Measurements from ENCODE around the gene PSMD13.
"Not testable (repeated sequence)": the region's sequence is repeated elsewhere in the genome, so short reads cannot be mapped to it uniquely, and the experiment has no call there.

The PSMD13 gene

DNA sequence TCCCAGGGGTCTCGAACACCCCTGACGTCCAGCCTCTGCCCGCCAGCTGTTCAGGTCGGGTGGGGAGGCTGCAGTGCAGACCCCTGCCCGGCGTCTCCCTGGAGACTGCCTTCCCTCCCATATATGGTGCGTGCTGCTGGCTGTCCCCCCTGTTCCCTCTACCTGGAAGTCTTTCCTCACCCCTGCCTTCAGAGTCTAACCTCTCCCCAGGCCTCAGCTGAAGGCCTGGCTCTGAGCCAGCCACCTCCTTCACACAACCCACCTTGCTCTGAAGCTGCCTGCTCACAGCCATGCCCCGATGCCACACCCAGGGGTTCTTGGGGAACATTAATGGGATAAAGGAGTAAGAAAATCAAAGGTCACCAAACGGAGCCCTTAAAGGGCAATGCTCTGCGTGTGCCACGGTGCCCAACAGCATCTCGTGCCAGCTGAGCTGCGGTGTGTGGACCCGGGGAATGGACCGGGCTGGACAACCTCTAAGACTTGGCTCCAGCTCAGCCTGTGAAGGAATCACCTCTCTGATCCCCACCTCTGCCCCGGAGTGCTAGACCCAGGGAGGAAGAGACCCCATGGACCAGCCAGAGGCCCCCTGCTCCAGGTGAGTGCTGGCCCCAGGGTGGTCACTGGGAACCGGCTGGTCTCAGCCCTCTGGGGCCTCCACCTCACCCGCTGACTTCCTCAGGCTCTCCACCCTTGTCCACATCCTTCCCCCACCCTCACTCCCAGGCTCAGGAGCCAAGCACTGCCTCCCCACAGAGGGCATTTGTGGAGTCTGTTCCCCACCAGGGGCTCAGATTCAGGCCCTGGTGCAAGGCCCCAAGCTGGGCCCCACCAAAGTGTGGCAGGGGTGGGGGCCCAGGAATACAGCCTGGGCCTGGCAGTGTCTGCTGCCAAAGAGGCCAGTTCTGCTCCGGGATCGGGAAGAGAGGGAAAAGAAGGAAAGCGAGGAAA is 41.5 kb downstream of the PSMD13 start, which contains the start of gene NLRP6:
Gene NLRP6 (plus strand): TSS at position 407 of the 951 bp plus-strand sequence. CDS start 163 bp downstream, at position 570.
- DNase-seq, result no peak

DNA sequence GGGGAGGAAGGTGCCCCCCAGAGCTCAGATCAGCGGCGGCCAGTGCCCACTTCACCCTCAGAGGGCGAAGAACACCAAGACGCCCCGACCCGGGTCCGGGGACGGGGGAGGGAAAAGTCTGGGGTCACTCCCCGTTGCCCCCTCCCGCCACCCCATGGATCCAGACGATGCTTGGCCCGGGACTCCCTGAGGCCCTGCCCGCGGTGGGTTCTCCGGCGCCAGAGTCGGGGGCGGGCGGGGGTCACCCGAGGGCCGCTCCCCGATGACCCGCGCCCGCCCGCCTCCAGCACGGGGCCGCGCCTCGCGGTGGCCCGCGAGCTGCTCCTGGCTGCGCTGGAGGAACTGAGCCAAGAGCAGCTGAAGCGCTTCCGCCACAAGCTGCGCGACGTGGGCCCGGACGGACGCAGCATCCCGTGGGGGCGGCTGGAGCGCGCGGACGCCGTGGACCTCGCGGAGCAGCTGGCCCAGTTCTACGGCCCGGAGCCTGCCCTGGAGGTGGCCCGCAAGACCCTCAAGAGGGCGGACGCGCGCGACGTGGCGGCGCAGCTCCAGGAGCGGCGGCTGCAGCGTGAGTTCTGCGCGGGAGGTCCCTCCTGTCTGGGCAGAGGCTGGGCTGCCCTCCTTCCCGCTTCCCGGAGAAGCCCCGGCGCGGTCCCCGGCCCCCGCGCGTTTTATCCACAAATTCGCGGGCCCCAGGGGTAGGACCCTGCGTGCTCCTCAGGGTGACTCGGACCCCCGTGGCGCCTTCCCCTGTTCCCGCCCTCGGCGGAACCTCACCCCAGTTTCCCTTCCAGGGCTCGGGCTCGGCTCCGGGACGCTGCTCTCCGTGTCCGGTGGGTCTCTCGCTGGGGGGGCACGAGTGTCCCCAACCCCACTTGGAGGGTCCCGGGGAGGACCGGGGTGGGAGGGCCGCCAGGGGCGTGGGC is 42.5 kb downstream of the PSMD13 start:
- peak in 3 of 4 experiments; percentile 24 to 63 (median 54) for DNase-seq

DNA sequence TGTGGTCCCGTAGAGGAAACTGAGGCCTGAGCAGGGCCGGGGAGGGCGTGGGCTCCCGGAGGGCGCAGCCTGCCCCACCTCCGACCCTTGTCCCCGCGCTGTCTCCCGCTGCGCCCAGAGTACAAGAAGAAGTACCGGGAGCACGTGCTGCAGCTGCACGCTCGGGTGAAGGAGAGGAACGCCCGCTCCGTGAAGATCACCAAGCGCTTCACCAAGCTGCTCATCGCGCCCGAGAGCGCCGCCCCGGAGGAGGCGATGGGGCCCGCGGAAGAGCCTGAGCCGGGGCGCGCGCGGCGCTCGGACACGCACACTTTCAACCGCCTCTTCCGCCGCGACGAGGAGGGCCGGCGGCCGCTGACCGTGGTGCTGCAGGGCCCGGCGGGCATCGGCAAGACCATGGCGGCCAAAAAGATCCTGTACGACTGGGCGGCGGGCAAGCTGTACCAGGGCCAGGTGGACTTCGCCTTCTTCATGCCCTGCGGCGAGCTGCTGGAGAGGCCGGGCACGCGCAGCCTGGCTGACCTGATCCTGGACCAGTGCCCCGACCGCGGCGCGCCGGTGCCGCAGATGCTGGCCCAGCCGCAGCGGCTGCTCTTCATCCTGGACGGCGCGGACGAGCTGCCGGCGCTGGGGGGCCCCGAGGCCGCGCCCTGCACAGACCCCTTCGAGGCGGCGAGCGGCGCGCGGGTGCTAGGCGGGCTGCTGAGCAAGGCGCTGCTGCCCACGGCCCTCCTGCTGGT is 43.4 kb downstream of the PSMD13 start:
- DNase-seq, result peak; percentile 40 to 84 (median 61)

DNA sequence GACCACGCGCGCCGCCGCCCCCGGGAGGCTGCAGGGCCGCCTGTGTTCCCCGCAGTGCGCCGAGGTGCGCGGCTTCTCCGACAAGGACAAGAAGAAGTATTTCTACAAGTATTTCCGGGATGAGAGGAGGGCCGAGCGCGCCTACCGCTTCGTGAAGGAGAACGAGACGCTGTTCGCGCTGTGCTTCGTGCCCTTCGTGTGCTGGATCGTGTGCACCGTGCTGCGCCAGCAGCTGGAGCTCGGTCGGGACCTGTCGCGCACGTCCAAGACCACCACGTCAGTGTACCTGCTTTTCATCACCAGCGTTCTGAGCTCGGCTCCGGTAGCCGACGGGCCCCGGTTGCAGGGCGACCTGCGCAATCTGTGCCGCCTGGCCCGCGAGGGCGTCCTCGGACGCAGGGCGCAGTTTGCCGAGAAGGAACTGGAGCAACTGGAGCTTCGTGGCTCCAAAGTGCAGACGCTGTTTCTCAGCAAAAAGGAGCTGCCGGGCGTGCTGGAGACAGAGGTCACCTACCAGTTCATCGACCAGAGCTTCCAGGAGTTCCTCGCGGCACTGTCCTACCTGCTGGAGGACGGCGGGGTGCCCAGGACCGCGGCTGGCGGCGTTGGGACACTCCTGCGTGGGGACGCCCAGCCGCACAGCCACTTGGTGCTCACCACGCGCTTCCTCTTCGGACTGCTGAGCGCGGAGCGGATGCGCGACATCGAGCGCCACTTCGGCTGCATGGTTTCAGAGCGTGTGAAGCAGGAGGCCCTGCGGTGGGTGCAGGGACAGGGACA is 44.1 kb downstream of the PSMD13 start:
- DNase-seq, result peak in 3 of 4 experiments; percentile 34 to 58 (median 53)

DNA sequence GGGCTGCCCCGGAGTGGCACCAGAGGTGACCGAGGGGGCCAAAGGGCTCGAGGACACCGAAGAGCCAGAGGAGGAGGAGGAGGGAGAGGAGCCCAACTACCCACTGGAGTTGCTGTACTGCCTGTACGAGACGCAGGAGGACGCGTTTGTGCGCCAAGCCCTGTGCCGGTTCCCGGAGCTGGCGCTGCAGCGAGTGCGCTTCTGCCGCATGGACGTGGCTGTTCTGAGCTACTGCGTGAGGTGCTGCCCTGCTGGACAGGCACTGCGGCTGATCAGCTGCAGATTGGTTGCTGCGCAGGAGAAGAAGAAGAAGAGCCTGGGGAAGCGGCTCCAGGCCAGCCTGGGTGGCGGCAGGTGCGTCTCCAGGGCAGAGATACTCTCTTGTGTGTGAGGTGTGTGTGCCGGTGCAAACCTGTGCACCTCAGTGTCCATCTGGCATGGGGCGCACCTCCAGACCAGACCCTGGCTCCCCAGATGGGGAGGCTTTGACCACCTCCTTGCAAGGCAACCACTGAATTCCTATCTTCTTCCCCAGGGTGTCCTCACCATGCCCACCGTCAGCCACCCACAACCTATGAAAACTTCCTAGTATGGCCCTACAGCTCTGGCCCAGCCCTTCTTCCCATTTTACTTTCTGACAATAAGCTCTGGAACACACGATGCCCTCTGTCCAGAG is 44.8 kb downstream of the PSMD13 start:
- DNase-seq, result no peak

DNA sequence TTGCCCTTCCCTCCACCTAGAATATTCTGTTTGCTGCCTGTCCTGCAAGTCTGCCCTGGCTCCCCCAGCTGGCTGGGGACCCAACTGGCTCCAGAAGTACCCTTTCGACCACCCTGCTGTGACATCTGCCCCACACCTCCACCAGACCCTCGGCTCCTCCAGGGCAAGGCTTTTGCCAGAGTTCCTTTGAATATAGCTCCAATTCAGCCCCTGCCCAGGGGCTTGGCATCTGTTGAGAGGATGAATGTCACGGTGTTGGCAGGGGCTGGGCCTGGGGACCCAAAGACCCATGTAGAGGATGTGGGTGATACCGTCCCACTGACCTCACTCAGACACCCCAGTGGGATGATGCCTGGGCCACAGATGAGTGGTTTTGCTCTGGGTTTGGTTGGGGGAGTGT is 45.4 kb downstream of the PSMD13 start:
- no peak for DNase-seq

DNA sequence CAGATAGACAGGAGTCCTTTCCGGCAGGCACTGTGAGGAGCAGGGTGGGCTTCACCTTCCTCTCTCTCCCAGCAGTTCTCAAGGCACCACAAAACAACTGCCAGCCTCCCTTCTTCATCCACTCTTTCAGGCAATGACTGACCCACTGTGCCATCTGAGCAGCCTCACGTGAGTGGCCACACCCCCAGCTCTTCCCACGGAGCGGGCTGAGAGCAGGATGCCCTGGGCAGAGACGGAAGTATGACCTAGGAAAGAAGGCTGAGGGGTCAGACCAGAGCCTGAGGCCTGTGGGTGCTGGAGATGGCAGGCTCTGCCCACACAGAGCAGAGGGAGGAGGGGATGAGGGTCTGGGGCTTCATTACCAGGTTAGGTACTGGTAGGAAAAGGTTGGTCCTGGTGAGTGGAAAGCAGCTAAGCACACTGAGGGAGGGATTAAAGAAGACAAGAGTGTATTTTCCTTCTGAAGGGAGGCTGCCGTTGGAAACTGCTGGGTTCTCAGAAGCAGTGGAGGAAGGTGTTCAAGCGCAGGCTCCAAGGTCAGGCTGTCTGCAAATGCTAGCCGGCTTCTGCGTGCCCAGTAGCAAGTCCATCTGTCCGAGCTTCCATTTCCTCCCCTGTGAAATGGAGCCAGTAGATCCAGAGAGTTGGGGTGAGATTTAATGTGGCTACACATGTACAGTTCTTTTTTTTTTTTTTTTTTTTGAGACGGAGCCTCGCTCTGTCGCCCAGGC is 46.0 kb downstream of the PSMD13 start:
- peak in 3 of 4 experiments; percentile 2 to 38 (median 35) for DNase-seq

DNA sequence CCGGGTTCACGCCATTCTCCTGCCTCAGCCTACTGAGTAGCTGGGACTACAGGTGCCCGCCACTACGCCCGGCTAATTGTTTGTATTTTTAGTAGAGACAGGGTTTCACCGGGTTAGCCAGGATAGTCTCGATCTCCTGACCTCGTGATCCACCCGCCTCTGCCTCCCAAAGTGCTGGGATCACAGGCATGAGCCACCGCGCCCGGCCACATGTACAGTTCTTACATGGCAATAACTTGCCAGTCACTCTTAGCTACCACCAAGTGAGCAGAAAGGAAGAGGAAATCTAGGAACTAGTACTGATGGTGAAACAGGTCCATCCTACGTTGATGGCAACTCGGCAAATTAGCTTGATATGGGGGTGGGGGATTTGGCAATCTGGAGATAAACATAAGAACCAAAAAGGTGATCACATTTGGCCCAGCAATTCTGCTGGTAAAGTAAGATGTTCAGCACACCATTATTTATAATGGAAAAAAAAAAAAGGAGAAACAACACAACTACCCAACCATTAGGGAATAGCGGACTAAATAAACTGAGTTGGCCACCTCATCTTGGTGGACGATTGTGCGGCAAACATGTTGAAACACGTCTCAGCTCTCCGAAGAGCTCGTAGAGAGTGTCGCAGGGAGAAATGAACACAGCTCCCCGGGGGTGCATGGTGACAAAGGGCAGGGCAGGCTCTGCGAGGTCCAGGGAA is 46.8 kb downstream of the PSMD13 start:
- DNase-seq, result peak in 1 of 4 experiments; percentile 2

DNA sequence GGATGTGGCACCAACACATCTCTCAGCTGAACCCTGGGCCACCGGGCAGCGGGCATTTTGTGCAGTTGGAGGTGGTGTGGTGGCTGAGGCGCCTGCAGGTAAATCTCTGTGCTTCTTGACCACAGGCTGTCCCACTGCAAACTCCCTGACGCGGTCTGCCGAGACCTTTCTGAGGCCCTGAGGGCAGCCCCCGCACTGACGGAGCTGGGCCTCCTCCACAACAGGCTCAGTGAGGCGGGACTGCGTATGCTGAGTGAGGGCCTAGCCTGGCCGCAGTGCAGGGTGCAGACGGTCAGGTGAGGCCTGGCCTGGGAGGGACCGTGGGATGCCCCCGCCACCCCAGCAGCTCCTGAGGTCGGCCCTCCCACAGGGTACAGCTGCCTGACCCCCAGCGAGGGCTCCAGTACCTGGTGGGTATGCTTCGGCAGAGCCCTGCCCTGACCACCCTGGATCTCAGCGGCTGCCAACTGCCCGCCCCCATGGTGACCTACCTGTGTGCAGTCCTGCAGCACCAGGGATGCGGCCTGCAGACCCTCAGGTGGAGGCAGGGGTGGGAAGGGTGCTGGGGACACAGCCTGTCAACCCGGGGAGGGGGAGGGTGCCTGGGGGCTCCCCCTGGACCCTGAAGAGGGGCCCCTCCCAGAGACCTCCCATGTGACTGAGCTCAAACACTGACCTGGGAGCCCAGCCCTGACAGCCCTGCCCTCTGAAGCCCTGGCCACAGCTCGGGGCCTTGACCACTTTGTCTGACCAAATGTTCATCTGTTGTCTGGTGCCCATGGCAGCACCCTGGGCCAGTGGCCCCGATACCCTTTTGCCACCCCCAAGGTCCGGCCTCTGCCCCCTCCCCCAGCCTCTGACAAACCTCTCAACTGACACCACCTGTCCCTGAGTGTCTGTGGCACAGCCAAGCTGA is 47.6 kb downstream of the PSMD13 start:
- DNase-seq, result peak in 1 of 4 experiments; percentile 1

DNA sequence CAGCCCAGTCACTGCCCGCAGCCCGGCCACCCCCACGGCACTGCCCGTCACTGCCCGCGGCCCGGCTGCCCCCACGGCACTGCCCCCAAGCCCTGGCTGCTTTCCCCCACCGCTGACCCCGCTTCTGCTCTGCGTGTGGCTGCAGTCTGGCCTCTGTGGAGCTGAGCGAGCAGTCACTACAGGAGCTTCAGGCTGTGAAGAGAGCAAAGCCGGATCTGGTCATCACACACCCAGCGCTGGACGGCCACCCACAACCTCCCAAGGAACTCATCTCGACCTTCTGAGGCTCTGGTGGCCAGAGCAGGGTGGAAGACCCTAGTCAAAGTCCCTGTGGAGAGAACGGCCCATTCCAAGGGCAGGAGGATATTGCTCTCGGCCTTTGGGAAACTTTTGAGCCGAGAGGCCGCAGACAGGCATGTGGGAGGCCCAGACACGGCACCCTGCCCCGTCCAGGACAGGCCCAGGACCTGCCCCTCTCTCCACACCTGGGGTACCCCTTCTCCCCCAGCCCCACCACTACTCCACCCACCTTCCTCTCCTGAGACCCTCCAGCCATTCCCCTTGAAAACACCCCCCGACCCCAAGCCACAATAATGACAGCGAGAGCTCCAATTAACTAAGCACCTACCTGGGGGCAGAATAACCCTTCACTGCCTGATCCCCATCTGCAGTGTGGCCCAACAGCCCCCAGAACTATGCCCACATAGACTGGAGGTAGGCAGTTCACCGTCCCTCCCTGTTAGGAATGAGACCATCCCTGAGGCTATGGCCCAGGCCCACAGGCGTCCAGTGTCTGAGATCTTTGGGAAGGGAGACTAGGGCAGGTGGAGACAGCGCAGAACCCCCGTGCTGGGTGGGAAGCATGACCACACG is 48.5 kb downstream of the PSMD13 start:
- peak in 1 of 4 experiments; percentile 1 for DNase-seq

DNA sequence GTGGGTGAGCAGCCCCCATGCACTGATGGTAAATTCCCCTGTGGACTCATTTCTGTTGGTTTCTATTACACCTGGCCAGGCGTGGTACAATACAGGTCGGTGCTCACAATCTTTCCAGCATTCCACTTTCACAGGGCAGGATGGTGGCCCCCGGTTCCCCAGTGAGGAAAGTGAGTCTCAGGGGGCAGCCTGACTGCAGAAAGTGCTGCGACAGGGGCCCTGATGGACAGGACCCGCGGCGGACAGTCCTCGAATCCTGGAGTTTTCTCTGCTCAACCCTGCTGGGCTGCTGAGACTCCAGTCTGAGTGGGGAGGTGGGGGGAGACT is 49.1 kb downstream of the PSMD13 start:
- DNase-seq, result peak in 1 of 4 experiments; percentile 1

DNA sequence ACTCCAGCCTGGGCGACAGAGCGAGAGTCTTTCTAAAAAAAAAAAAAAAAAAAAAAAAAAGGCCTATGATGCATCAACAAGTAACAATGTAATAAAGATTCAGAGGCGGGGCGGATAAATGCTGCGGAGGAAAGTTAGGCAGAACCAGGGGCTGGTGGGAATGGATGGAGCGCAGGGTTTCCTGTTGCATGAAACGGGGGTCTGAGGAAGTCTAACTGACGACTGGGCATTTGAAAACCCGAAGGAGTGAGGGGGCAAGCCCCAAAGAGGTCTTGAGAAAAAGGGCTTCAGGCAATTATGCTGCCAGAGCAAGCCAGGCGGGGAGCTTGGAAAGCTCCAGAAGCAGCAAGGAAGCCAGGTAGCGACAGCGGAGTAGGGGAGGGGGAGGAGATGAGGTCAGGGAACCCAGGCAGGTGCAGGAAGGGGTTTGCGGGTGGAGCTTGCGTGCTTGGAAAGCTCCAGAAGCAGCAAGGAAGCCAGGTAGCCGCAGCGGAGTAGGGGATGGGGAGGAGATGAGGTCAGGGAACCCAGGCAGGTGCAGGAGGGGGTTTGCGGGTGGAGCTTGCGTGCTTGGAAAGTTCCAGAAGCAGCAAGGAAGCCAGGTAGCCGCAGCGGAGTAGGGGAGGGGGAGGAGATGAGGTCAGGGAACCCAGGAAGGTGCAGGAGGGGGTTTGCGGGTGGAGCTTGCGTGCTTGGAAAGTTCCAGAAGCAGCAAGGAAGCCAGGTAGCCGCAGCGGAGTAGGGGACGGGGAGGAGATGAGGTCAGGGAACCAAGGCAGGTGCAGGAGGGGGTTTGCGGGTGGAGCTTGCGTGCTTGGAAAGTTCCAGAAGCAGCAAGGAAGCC is 50.4 kb downstream of the PSMD13 start:
- DNase-seq, result not testable (repeated sequence)

DNA sequence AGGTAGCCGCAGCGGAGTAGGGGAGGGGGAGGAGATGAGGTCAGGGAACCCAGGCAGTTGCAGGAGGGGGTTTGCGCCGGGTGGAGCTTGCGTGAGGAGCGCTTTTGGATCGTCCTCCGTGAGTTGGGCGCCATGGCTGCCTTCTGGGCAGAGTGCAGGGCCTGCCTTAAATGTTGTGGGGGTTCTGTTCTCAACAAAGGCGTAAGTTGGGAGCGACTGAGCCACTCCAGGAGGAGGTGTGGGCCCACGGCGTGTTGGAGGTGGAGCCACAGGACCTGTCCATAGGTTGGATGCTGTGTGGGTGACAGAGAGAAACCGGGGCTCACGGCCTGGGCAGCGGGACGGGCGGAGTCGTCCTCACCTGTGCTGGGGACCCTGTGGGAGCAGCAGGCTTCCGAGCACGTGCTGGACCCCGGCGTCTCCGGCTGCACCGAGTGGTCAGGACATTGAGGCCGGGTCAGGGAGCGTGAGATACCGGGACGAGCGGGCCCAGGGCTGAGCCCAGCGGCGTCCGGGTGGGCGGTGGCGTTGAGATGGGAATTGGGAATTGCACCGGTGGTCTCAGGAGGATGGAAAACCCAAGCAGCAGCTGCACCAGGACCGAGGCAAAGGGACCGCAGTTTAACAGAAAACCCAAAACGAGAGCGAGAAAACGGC is 51.2 kb downstream of the PSMD13 start:
- no peak for DNase-seq

DNA sequence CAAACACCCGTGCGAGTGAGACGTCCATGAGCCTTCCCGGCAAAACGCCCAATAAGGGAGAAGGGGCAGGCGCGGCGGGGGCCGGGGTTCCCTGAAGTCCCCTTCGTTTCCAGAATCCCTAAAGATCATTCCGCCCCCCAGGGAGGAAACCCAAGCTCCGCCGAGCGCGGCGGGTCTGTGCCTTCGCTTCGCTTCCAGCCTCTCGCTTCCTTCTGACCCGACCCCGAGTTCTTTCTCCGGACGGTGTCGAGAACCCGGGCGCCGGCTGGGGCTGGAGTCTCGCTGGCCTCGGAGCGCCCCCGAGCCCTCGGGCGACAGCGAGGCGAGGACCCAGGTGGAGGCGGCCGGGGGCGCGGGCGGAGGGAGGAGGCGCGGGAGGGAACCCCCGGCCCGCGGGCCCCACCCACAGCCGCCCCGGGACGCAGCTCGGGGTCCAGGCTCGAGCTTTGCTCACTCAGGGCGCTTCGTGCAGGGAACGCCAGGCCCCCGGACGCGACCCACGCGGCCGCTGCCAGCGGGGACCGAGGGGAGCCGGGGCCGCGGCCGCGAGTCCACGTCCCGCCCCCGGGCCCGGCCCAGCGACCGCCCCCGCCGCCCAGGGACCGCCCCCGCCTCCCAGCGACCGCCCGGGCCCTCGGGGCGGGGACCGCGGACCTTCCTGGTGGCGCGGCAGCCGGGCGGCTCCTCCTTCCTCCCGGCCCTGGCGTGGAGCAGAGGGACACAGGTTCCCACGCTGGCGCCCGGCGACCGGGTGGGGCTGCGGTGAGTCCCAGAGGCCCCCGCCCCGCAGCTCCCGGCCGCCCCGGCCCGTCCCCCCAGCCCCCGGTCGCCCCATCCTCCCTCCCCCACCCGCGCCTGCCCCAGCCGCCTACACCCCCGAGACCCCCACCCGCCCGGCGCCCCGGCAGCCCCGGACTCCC is 52.0 kb downstream of the PSMD13 start, which contains the start of gene PGGHG:
Gene PGGHG (plus strand): TSS at position 649 of the 920 bp plus-strand sequence. CDS start 691 bp downstream, outside the sequence.
- DNase-seq, result peak; percentile 52 to 85 (median 71)

DNA sequence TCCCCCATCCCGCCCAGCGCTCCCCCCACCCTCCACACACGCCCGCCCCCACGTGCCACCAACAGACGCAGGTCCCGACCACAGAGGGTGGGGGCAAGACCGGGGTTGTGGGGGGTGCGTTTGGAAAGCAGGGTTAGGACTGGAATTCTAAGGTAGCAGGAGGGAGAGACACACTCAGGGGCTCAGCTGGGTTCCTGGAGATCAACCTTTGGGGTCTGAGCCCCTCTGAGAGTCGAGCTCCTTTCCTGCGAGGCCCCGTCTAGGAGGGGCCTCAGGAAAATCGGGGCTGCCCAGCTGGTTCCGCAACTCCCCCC is 52.6 kb downstream of the PSMD13 start:
- DNase-seq, result no peak
